Right lobe of liver (tissue), 6 donors: ENCODE results near the gene RUNX2. TPM values are rescaled to one million over a fixed set of nuclear protein-coding genes. Genes with fewer than 3 reads are reported as not detected.

Source experiments
- ATAC-seq, 4 donors: fragments of 200-7000 bp; cut with Tn5 transposase; one replicate each; pipeline ENCODE4 v1.9.1; 2020; ENCODE audit warnings: mild to moderate bottlenecking in 4 of 4, moderate library complexity in 4 of 4
- DNase-seq, 3 donors: peaks; one replicate each; pipeline ENCODE4 v3.0.0-alpha.2; 2020
- H3K27ac ChIP-seq, 3 donors: fragments of 200-600 bp; one replicate each; pipeline ENCODE4 v1.8.0; 2022
- H3K27me3 ChIP-seq, 2 donors: fragments of 200-600 bp; one replicate each; pipeline ENCODE4 v1.8.0; 2022
- H3K36me3 ChIP-seq, 4 donors: fragments of 200-600 bp; sonication (generic) in 1 of 4; one replicate each; pipeline versions ENCODE4 v1.5.1 to v1.8.0; 2017 to 2022; ENCODE audit warnings: control low read depth in 1 of 4
- H3K4me1 ChIP-seq, 4 donors: fragments of 200-600 bp; sonication (generic) in 1 of 4; one replicate each; pipeline versions ENCODE4 v1.5.1 to v1.8.0; 2017 to 2022; ENCODE audit warnings: control low read depth in 1 of 4
- H3K4me3 ChIP-seq, 3 donors: fragments of 200-600 bp; one replicate each; pipeline ENCODE4 v1.8.0; 2022
- H3K9me3 ChIP-seq, 4 donors: fragments of 200-600 bp; sonication (generic) in 1 of 4; one replicate each; pipeline versions ENCODE4 v1.5.1 to v1.8.0; 2017 to 2022; ENCODE audit warnings: control low read depth in 1 of 4
- CTCF ChIP-seq, 4 donors: fragments of 200-600 bp in 3 of 4; fragments of 450-650 bp in 1 of 4; IDR thresholded peaks; one replicate each; pipeline versions ENCODE4 v1.5.1 to v1.8.0; 2016 to 2022; ENCODE audit warnings: antibody characterized with exemption in 4 of 4, mild to moderate bottlenecking in 2 of 4
- POLR2A ChIP-seq: fragments of 450-650 bp; IDR thresholded peaks from one replicate; pipeline ENCODE4 v1.6.1; 2017; ENCODE audit warnings: antibody characterized with exemption, mild to moderate bottlenecking
- WGBS: methylation state at CpG from one replicate; pipeline ENCODE4 v1.1.6; 2018; ENCODE audit warnings: low coverage, low lambda C conversion rate; ENCODE audit not compliant: insufficient coverage; ENCODE audit errors: missing lambda C conversion rate; 5-methylcytosine and 5-hydroxymethylcytosine counted together
- intact Hi-C, 2 donors: fragments of 100-400 bp; cut with DNase I; formaldehyde crosslinking; loops; one replicate each; pipeline versions ENCODE4 v1.11.2 to v1.14.1; 2022
- total RNA-seq, 6 experiments: library from RNA; depleted of rRNA in 2 of 6; stranded (reverse); fragments of >200 nt in 2 of 6; fragmentation: NEBNext Ultra II Directional in 3 of 6; extraction: Animal tissue kit (Norgen Biotek cat#: 25700) in 3 of 6; gene quantifications; one replicate each; pipeline versions ENCODE4 v1.1.0 to v1.2.4, GENCODE V29; 2016 to 2023
- donor health status: DM: no; HTN: yes; CAD: no.
- donor health status: DM: no; HTN: no; CAD: no.
- donor health status: DM: no; HTN: no; CAD: no.
- donor health status: DM: no; HTN: yes; CAD: no.
- donor health status: DM: no; HTN: yes; CAD: no.

Gene RUNX2
- total RNA-seq, 6 experiments from 2014 or later, result 0.15 to 0.80 (median 0.43) TPM

DNA sequence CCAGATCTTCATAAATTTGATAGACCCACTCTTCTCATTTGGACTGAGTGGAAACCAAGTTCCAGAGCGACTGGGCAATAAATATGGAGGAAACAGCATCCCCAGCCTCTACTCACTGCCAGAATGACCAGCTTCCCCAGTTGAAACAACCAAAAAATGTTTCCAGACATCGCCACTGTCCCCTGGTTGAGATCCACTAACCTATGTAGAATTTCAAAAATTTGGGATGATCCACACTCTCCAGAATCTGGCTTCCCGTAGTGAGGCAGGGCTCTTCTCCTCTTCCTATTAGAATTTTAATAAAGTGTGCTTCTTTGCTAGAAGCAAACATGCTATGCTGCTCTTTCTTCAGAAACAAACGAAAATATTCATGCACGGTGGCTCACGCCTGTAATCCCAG lies 336.6 kb downstream of the RUNX2 start:
- peaks cover 0 to 7% (median 0%) of the 10 kb centered on the region in 4 donors for H3K4me1 ChIP-seq
- intact Hi-C loops, result no loop called here
- no peaks in the 10 kb centered on the region for H3K27me3 ChIP-seq
- DNase-seq (no peak), ATAC-seq (no peak)
- TF ChIP-seq CTCF (IDR thresholded peaks at IDR 0.05) (no peak), POLR2A (no peak)
- WGBS, result 77% methylated on average over 6 of the region's 6 CpGs
- no peaks in the 10 kb centered on the region for H3K9me3 ChIP-seq
- no peak overlapping the region for H3K27ac ChIP-seq
- H3K4me3 ChIP-seq, result no peak overlapping the region
- no peaks in the 10 kb centered on the region for H3K36me3 ChIP-seq

GRCh38 chr6:45665859-45666258 lies 337.7 kb downstream of the RUNX2 start:
- no peaks in the 10 kb centered on the region for H3K36me3 ChIP-seq
- no peaks in the 10 kb centered on the region for H3K9me3 ChIP-seq
- DNase-seq (no peak), ATAC-seq (no peak)
- H3K27me3 ChIP-seq, result no peaks in the 10 kb centered on the region
- H3K4me3 ChIP-seq, result no peak overlapping the region
- intact Hi-C loops, result no loop called here
- 48% methylated on average over 4 of the region's 7 CpGs for WGBS
- H3K27ac ChIP-seq, result no peak overlapping the region
- TF ChIP-seq CTCF (IDR thresholded peaks at IDR 0.05) (no peak), POLR2A (no peak)
- H3K4me1 ChIP-seq, result peaks cover 0 to 7% (median 0%) of the 10 kb centered on the region in 4 donors

DNA sequence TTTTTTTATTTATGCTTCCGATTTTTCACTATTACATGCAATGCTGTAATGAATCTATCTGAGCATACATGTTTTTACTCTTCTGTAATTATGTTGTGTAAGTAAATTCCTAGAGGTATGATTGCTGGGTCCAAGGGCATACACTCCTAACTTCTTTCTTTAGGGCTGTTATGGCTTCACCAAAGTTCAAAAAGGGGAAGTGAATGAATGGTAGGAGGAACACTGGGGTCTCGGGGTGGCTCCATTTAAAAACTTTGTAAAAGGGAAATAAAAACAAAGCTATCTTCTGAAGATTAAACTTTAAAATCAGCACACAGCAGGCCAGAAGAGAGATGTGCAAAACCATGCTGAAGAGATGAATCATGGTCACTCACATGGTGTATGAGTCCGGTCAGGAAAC lies 338.7 kb downstream of the RUNX2 start:
- 61% methylated on average over 3 of the region's 3 CpGs for WGBS

DNA sequence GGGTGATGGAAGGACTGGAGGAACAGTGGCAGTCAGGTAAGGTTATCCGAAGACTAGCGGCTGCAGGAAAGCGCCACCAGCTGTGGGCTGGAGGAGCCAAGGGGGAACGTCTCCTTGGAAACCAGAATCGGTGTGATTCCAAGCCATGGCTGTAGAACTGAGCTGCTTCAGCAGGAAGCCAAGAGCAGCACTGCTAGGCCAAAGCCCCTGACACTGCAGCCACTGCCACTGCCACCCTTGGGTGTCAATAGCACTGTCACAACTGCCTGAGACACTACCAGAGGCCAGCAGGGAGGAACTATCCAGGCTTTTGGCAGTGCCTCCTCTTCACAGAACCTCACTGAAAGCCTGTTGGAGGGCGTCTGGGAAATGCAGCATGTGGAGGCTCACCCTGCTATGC lies 339.2 kb downstream of the RUNX2 start:
- H3K9me3 ChIP-seq, result no peaks in the 10 kb centered on the region
- TF ChIP-seq POLR2A, result no peak
- no peak for TF ChIP-seq CTCF (IDR thresholded peaks at IDR 0.05)
- DNase-seq (no peak), ATAC-seq (no peak)
- no peak overlapping the region for H3K4me3 ChIP-seq
- no peaks in the 10 kb centered on the region for H3K27me3 ChIP-seq
- 33% methylated on average over 1 of the region's 6 CpGs for WGBS
- intact Hi-C loops, result no loop called here
- H3K27ac ChIP-seq, result no peak overlapping the region
- H3K36me3 ChIP-seq, result no peaks in the 10 kb centered on the region
- peaks cover 0 to 7% (median 0%) of the 10 kb centered on the region in 4 donors for H3K4me1 ChIP-seq

More for the DNA sequence above, 338.7 kb downstream of the RUNX2 start:
- TF ChIP-seq CTCF (IDR thresholded peaks at IDR 0.05) (no peak), POLR2A (no peak)
- ATAC-seq, result no peak
- H3K4me1 ChIP-seq, result peaks cover 0 to 7% (median 0%) of the 10 kb centered on the region in 4 donors
- no peaks in the 10 kb centered on the region for H3K27me3 ChIP-seq
- intact Hi-C loops, result no loop called here
- H3K36me3 ChIP-seq, result no peaks in the 10 kb centered on the region
- no peak for DNase-seq
- H3K27ac ChIP-seq, result no peak overlapping the region
- H3K4me3 ChIP-seq, result no peak overlapping the region
- H3K9me3 ChIP-seq, result no peaks in the 10 kb centered on the region

DNA sequence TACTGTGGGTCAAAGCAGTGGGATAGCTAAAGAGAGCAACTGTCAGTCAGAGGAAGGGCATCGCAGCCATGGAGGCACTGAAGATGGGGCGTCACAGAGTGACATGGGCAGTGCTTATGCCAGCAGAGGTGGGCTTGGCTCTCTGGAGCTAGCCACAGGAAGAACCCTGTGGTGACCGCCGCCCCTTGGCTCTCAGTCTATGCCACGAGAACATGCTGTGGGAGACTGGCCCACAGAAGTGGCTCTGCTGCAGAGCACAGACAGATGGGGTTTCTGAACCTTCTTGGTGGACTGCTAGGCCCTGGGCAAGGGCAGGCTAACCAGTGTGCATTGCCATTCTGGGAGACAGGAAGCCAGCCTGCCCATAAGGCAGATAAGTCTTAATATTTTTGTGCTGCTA lies 339.6 kb downstream of the RUNX2 start:
- H3K36me3 ChIP-seq, result no peaks in the 10 kb centered on the region
- DNase-seq (no peak), ATAC-seq (no peak)
- no peaks in the 10 kb centered on the region for H3K27me3 ChIP-seq
- WGBS, result 100% methylated on average over 1 of the region's 5 CpGs
- H3K9me3 ChIP-seq, result no peaks in the 10 kb centered on the region
- intact Hi-C loops, result no loop called here
- TF ChIP-seq CTCF (IDR thresholded peaks at IDR 0.05), result no peak
- no peak for TF ChIP-seq POLR2A
- no peak overlapping the region for H3K4me3 ChIP-seq
- H3K4me1 ChIP-seq, result peaks cover 0 to 7% (median 0%) of the 10 kb centered on the region in 4 donors
- no peak overlapping the region for H3K27ac ChIP-seq
